Right atrium auricular region (tissue), 2 donors: ENCODE measurements around the gene SNX11. TPM values are rescaled to one million over a fixed set of nuclear protein-coding genes. Genes with fewer than 3 reads are reported as not detected.
"Not testable (repeated sequence)": the region's sequence is repeated elsewhere in the genome, so short reads cannot be mapped to it uniquely, and the experiment has no call there.

ENCODE experiments used
- DNase-seq: peaks from one replicate; pipeline ENCODE4 v3.0.0-alpha.2; 2019; ENCODE audit warnings: low spot score
- H3K27ac ChIP-seq, 2 donors: fragments of 200-600 bp; sonication (generic); 1 replicate in 1 of 2; 2 replicates in 1 of 2; pipeline ENCODE4 v1.5.1; 2016 to 2019
- H3K27me3 ChIP-seq, 2 donors: fragments of 200-600 bp; sonication (generic); one replicate each; pipeline versions ENCODE4 v1.5.1 to v1.6.0; 2017 to 2019
- H3K36me3 ChIP-seq: fragments of 200-600 bp; sonication (generic); one replicate; pipeline ENCODE4 v1.5.1; 2016
- H3K4me1 ChIP-seq, 2 donors: fragments of 200-600 bp; sonication (generic); one replicate each; pipeline versions ENCODE4 v1.5.1 to v1.6.0; 2017 to 2019
- H3K4me3 ChIP-seq, 2 donors: fragments of 200-600 bp; sonication (generic); 1 replicate in 1 of 2; 2 replicates in 1 of 2; pipeline ENCODE4 v1.5.1; 2017 to 2019; ENCODE audit warnings: mild to moderate bottlenecking in 1 of 2, moderate library complexity in 1 of 2
- H3K9me3 ChIP-seq, 2 donors: fragments of 200-600 bp; sonication (generic); one replicate each; pipeline ENCODE4 v1.5.1; 2019
- CTCF ChIP-seq, 2 donors: fragments of 200-600 bp; sonication (generic); IDR thresholded peaks; one replicate each; pipeline ENCODE4 v1.5.1; 2019; ENCODE audit warnings: antibody characterized with exemption in 2 of 2
- total RNA-seq, 2 donors: library from RNA; depleted of rRNA; stranded (reverse); fragments of >200 nt; gene quantifications; one replicate each; pipeline ENCODE4 v1.1.0, GENCODE V29; 2016

Gene SNX11
- total RNA-seq, 2 donors from 2014 or later = 5.4 to 9.3 TPM

- H3K9me3 ChIP-seq = no peaks in the 10 kb centered on the region
- peaks cover 0 to 46% of the 10 kb centered on the region in 2 donors for H3K4me1 ChIP-seq
- H3K4me3 ChIP-seq = no peak overlapping the region
- DNase-seq = no peak
- H3K36me3 ChIP-seq = peaks cover 78% of the 10 kb centered on the region
- peak overlapping the region in 1 of 2 donors; percentile 11 for H3K27ac ChIP-seq
- TF ChIP-seq CTCF (IDR thresholded peaks at IDR 0.05) = no peak
- no peaks in the 10 kb centered on the region for H3K27me3 ChIP-seq
Measured at GRCh38 chr17:48064638-48065037, 42.9 kb upstream of the SNX11 start.

GRCh38 chr17:48066192-48066591 lies 41.4 kb upstream of the SNX11 start:
- Histone ChIP-seq H3K27me3 (no peaks in the 10 kb centered on the region), H3K27ac (peak overlapping the region in 1 of 2 donors; percentile 22), H3K4me3 (no peak overlapping the region), H3K36me3 (peaks cover 72% of the 10 kb centered on the region), H3K4me1 (peaks cover 0 to 32% of the 10 kb centered on the region in 2 donors), H3K9me3 (no peaks in the 10 kb centered on the region)
- DNase-seq = no peak
- TF ChIP-seq CTCF (IDR thresholded peaks at IDR 0.05) = no peak

- DNase-seq = no peak
- Histone ChIP-seq H3K4me1 (peaks cover 0 to 32% of the 10 kb centered on the region in 2 donors), H3K4me3 (no peak overlapping the region), H3K27me3 (no peaks in the 10 kb centered on the region), H3K36me3 (peaks cover 68% of the 10 kb centered on the region), H3K27ac (no peak overlapping the region), H3K9me3 (no peaks in the 10 kb centered on the region)
- no peak for TF ChIP-seq CTCF (IDR thresholded peaks at IDR 0.05)
Measured at GRCh38 chr17:48066656-48067055, 40.9 kb upstream of the SNX11 start.

GRCh38 chr17:48067245-48067644 lies 40.3 kb upstream of the SNX11 start:
- Histone ChIP-seq H3K9me3 (no peaks in the 10 kb centered on the region), H3K27ac (no peak overlapping the region), H3K4me1 (peaks cover 0 to 32% of the 10 kb centered on the region in 2 donors), H3K36me3 (peaks cover 62% of the 10 kb centered on the region), H3K4me3 (no peak overlapping the region), H3K27me3 (no peaks in the 10 kb centered on the region)
- no peak for TF ChIP-seq CTCF (IDR thresholded peaks at IDR 0.05)
- DNase-seq = no peak

- H3K9me3 ChIP-seq, H3K27ac ChIP-seq, H3K4me3 ChIP-seq, DNase-seq, H3K27me3 ChIP-seq: not testable (repeated sequence)
- Histone ChIP-seq H3K4me1 (peaks cover 0 to 32% of the 10 kb centered on the region in 2 donors), H3K36me3 (peaks cover 56% of the 10 kb centered on the region)
Measured at GRCh38 chr17:48067808-48068207, 39.8 kb upstream of the SNX11 start.

- no peak for DNase-seq
- no peak overlapping the region for H3K4me3 ChIP-seq
- no peaks in the 10 kb centered on the region for H3K27me3 ChIP-seq
- TF ChIP-seq CTCF (IDR thresholded peaks at IDR 0.05) = no peak
- H3K36me3 ChIP-seq = peaks cover 54% of the 10 kb centered on the region
- peaks cover 0 to 28% of the 10 kb centered on the region in 2 donors for H3K4me1 ChIP-seq
- H3K9me3 ChIP-seq = no peaks in the 10 kb centered on the region
- no peak overlapping the region for H3K27ac ChIP-seq
Measured at GRCh38 chr17:48068491-48068961, 39.0 kb upstream of the SNX11 start.
